ENCODE measurements around the gene ACOXL.
"Not testable (repeated sequence)": the region's sequence is repeated elsewhere in the genome, so short reads cannot be mapped to it uniquely, and the experiment has no call there.

ACOXL gene

GRCh38 chr2:110927526-110927925 lies 195.2 kb downstream of the ACOXL start:
- in situ Hi-C loops (cut with MboI; ENCODE audit: low pct_unique_long_range_greater_than_20kb, low sequenced_read_pairs), result no loop called here
- no peak for DNase-seq

GRCh38 chr2:110929528-110929927 lies 197.2 kb downstream of the ACOXL start:
- in situ Hi-C loops (cut with MboI; ENCODE audit: low pct_unique_long_range_greater_than_20kb, low sequenced_read_pairs), result no loop called here

GRCh38 chr2:110931648-110932047 lies 199.3 kb downstream of the ACOXL start:
- no peak for DNase-seq
- in situ Hi-C loops (cut with MboI; ENCODE audit: low pct_unique_long_range_greater_than_20kb, low sequenced_read_pairs), result no loop called here

More at GRCh38 chr2:110929528-110929927, 197.2 kb downstream of the ACOXL start:
- no peak for DNase-seq

- DNase-seq, result no peak
- in situ Hi-C loops (cut with MboI; ENCODE audit: low pct_unique_long_range_greater_than_20kb, low sequenced_read_pairs), result no loop called here
Observed at GRCh38 chr2:110933420-110933819, 201.0 kb downstream of the ACOXL start.

- in situ Hi-C loops (cut with MboI; ENCODE audit: low pct_unique_long_range_greater_than_20kb, low sequenced_read_pairs), result no loop called here
- DNase-seq, result no peak
Observed at GRCh38 chr2:110934948-110935347, 202.6 kb downstream of the ACOXL start.

GRCh38 chr2:110940376-110940910 lies 208.1 kb downstream of the ACOXL start:
- DNase-seq, result no peak
- in situ Hi-C loops (cut with MboI; ENCODE audit: low pct_unique_long_range_greater_than_20kb, low sequenced_read_pairs), result no loop called here

- DNase-seq, result no peak
- in situ Hi-C loops (cut with MboI; ENCODE audit: low pct_unique_long_range_greater_than_20kb, low sequenced_read_pairs), result no loop called here
Observed at GRCh38 chr2:110941226-110941625, 208.9 kb downstream of the ACOXL start.

GRCh38 chr2:110943070-110943634 lies 210.8 kb downstream of the ACOXL start:
- in situ Hi-C loops (cut with MboI; ENCODE audit: low pct_unique_long_range_greater_than_20kb, low sequenced_read_pairs), result no loop called here
- no peak for DNase-seq

GRCh38 chr2:110946902-110947301 lies 214.5 kb downstream of the ACOXL start:
- in situ Hi-C loops (cut with MboI; ENCODE audit: low pct_unique_long_range_greater_than_20kb, low sequenced_read_pairs), result no loop called here

GRCh38 chr2:110948027-110948674 lies 215.8 kb downstream of the ACOXL start:
- in situ Hi-C loops (cut with MboI; ENCODE audit: low pct_unique_long_range_greater_than_20kb, low sequenced_read_pairs), result no loop called here
- DNase-seq, result no peak

More at GRCh38 chr2:110946902-110947301, 214.5 kb downstream of the ACOXL start:
- DNase-seq, result no peak

GRCh38 chr2:110950281-110950680 lies 217.9 kb downstream of the ACOXL start:
- in situ Hi-C loops (cut with MboI; ENCODE audit: low pct_unique_long_range_greater_than_20kb, low sequenced_read_pairs), result no loop called here
- DNase-seq, result no peak

GRCh38 chr2:110955045-110955444 lies 222.7 kb downstream of the ACOXL start:
- in situ Hi-C loops (cut with MboI; ENCODE audit: low pct_unique_long_range_greater_than_20kb, low sequenced_read_pairs), result no loop called here

GRCh38 chr2:110955556-110955955 lies 223.2 kb downstream of the ACOXL start:
- DNase-seq, result no peak
- in situ Hi-C loops (cut with MboI; ENCODE audit: low pct_unique_long_range_greater_than_20kb, low sequenced_read_pairs), result no loop called here

More at GRCh38 chr2:110955045-110955444, 222.7 kb downstream of the ACOXL start:
- DNase-seq, result no peak

- no peak for DNase-seq
- in situ Hi-C loops (cut with MboI; ENCODE audit: low pct_unique_long_range_greater_than_20kb, low sequenced_read_pairs), result no loop called here
Observed at GRCh38 chr2:110957293-110957692, 224.9 kb downstream of the ACOXL start.

GRCh38 chr2:110958346-110959119 lies 226.2 kb downstream of the ACOXL start:
- in situ Hi-C loops (cut with MboI; ENCODE audit: low pct_unique_long_range_greater_than_20kb, low sequenced_read_pairs), result no loop called here
- DNase-seq, result no peak

- in situ Hi-C loops (cut with MboI; ENCODE audit: low pct_unique_long_range_greater_than_20kb, low sequenced_read_pairs), result no loop called here
- DNase-seq, result no peak
Observed at GRCh38 chr2:110959198-110959597, 226.8 kb downstream of the ACOXL start.

GRCh38 chr2:110960281-110960680 lies 227.9 kb downstream of the ACOXL start:
- no peak for DNase-seq
- in situ Hi-C loops (cut with MboI; ENCODE audit: low pct_unique_long_range_greater_than_20kb, low sequenced_read_pairs), result no loop called here

- in situ Hi-C loops (cut with MboI; ENCODE audit: low pct_unique_long_range_greater_than_20kb, low sequenced_read_pairs), result no loop called here
- no peak for DNase-seq
Observed at GRCh38 chr2:110960954-110961353, 228.6 kb downstream of the ACOXL start.

- in situ Hi-C loops (cut with MboI; ENCODE audit: low pct_unique_long_range_greater_than_20kb, low sequenced_read_pairs); DNase-seq: not testable (repeated sequence)
Observed at GRCh38 chr2:110961643-110962042, 229.3 kb downstream of the ACOXL start.

GRCh38 chr2:110969696-110970095 lies 237.3 kb downstream of the ACOXL start:
- no peak for DNase-seq
- in situ Hi-C loops (cut with MboI; ENCODE audit: low pct_unique_long_range_greater_than_20kb, low sequenced_read_pairs), result no loop called here

Data from KBM-7 (cell line).